Activated effector memory CD4-positive, alpha-beta T cell treated with anti-CD3 and anti-CD28 coated beads, Interleukin-2, amount 50 U/mL, for 16 hours (primary cell): ENCODE measurements around the gene TAF8.

Experiments
- DNase-seq: peaks from one replicate; pipeline ENCODE4 v3.0.0-alpha.2; 2020

Gene TAF8

DNA sequence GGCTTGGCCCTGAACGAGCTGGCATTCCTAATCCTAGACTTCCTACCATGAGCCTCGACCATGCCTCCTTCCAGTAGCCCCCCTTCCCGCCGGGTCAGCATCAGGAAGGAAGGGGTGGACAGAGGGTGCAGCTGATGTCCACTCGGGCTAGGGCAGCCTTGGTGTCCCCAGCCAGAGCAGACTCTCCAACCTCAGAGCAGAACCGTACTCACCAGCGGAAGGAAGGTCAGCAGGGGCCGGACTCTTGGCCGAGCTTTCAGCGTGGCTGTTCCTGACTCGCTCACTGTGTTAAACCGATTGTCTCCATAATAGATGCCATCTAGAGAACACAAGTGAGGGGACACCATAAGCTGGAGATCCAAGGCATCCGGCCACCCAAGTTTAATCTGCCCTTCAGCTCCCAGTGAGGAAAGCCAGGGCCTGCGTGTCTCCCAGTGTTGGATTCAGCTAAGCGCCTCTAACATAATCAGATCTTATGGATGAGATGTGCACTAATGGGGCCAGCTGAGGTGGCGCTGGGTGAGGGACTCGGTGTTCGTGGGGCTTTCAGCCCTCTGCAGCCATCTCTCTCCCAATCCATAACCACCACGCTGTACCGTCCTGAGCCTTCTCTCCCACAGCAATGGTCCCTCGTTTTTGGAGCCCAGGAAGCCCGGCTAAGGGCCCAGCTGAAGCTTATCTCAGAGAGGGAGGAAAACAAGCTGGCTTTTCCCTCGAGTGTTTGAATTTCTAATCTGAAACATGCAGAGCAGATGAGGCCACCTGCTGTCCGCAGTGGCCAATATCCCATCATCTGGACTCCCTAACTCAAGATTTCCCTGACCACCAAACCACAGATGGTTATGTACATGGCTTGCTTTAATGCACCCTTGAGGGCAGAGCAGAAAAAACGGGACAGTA, 78.4 kb downstream of the TAF8 start:
- no peak for DNase-seq

DNA sequence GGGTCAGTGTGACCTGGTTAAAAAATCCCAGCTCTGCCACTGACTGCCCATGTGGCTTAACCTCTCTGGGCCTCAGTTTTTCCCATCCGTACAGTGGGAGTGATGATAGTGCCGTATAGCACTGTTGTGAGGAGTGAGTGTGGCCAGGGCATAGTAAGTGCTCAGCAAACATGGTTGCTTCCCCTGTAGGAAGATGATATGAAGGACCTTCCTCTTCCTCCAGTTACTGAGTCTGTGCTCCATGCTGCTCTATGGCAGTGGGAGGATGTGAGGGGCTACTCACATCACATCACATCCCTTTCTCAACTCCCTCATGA, 79.0 kb downstream of the TAF8 start:
- no peak for DNase-seq

DNA sequence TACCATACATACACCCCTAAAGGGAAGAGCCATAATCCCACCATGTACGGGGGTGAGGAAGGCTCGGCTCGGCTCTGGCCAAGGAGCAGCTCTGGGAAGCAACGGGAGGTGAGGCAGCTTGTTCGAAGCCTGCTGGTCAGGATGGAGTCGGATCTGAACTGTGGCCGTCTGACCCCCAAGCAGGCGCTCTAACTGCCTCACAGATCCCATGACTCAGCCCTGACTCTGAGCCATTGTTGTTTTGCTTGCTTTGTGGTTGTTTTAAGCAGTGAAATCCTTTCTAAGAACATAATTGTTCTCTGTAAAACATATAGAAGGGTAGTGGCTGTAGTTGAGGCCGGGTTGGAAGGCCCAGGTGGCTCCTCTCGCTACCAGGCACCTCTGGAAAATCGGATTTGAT, 81.2 kb downstream of the TAF8 start:
- no peak for DNase-seq

GRCh38 chr6:42133926-42134325, 83.6 kb downstream of the TAF8 start:
- no peak for DNase-seq

GRCh38 chr6:42135161-42135560, 84.8 kb downstream of the TAF8 start:
- no peak for DNase-seq

- DNase-seq: no peak
These were observed 85.4 kb downstream of the TAF8 start for GRCh38 chr6:42135722-42136121.

- no peak for DNase-seq
These were observed 86.3 kb downstream of the TAF8 start for GRCh38 chr6:42136508-42137193.
